ENCODE measurements around the gene SLC44A3.
"Not testable (repeated sequence)": the region's sequence is repeated elsewhere in the genome, so short reads cannot be mapped to it uniquely, and the experiment has no call there.

- TF ChIP-seq, protein P1, sequence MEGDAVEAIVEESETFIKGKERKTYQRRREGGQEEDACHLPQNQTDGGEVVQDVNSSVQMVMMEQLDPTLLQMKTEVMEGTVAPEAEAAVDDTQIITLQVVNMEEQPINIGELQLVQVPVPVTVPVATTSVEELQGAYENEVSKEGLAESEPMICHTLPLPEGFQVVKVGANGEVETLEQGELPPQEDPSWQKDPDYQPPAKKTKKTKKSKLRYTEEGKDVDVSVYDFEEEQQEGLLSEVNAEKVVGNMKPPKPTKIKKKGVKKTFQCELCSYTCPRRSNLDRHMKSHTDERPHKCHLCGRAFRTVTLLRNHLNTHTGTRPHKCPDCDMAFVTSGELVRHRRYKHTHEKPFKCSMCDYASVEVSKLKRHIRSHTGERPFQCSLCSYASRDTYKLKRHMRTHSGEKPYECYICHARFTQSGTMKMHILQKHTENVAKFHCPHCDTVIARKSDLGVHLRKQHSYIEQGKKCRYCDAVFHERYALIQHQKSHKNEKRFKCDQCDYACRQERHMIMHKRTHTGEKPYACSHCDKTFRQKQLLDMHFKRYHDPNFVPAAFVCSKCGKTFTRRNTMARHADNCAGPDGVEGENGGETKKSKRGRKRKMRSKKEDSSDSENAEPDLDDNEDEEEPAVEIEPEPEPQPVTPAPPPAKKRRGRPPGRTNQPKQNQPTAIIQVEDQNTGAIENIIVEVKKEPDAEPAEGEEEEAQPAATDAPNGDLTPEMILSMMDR (conservative IDR thresholded peaks at IDR 0.05): not testable (repeated sequence)
- not testable (repeated sequence) for TF ChIP-seq ZFX (IDR thresholded peaks at IDR 0.05)
Observed at GRCh38 chr1:94941480-94941879, 121.3 kb downstream of the SLC44A3 start.

Data from C4-2B (cell line).